ENCODE results near the gene MTO1. TPM values are rescaled to one million over a fixed set of nuclear protein-coding genes. Genes with fewer than 3 reads are reported as not detected.

The MTO1 gene
- total and polyA plus RNA-seq, 12 donors, result 14.0 to 29.9 (median 22.9) TPM

- H3K4me1 ChIP-seq (replicated peaks in 1 of 2), result no peaks in the 10 kb centered on the region
- H3K4me3 ChIP-seq, result no peak overlapping the region
- 91 to 94% (median 92%) methylated on average over 12 of the region's 12 CpGs for WGBS, 4 donors
- peaks cover 0 to 73% of the 10 kb centered on the region in 2 donors for H3K36me3 ChIP-seq (replicated peaks in 1 of 2)
- intact Hi-C loops (cut with DNase I), result no loop called here
- no peaks in the 10 kb centered on the region for H3K27me3 ChIP-seq
- TF ChIP-seq POLR2A (IDR thresholded peaks at IDR 0.05), result no peak
- no peak for TF ChIP-seq CTCF (IDR thresholded peaks at IDR 0.05)
- no peaks in the 10 kb centered on the region for H3K9me3 ChIP-seq (replicated peaks in 1 of 3)
- H3K27ac ChIP-seq, result no peak overlapping the region
- peak in 1 of 7 donors; percentile 47 for DNase-seq
Observed at GRCh38 chr6:73481969-73482368, 20.4 kb downstream of the MTO1 start.

- no peaks in the 10 kb centered on the region for H3K4me1 ChIP-seq (replicated peaks in 1 of 2)
- H3K27me3 ChIP-seq, result no peaks in the 10 kb centered on the region
- 91 to 97% (median 97%) methylated on average over 2 of the region's 2 CpGs for WGBS, 4 donors
- H3K27ac ChIP-seq, result no peak overlapping the region
- intact Hi-C loops (cut with DNase I), result no loop called here
- H3K4me3 ChIP-seq, result no peak overlapping the region
- TF ChIP-seq POLR2A (IDR thresholded peaks at IDR 0.05) (no peak), CTCF (IDR thresholded peaks at IDR 0.05) (no peak)
- peaks cover 0 to 72% of the 10 kb centered on the region in 2 donors for H3K36me3 ChIP-seq (replicated peaks in 1 of 2)
- no peak for DNase-seq
- no peaks in the 10 kb centered on the region for H3K9me3 ChIP-seq (replicated peaks in 1 of 3)
Observed at GRCh38 chr6:73484438-73484837, 22.9 kb downstream of the MTO1 start.

GRCh38 chr6:73487473-73487872 lies 25.9 kb downstream of the MTO1 start:
- TF ChIP-seq POLR2A (IDR thresholded peaks at IDR 0.05) (no peak), CTCF (IDR thresholded peaks at IDR 0.05) (no peak)
- Histone ChIP-seq H3K4me3 (no peak overlapping the region), H3K36me3 (replicated peaks in 1 of 2) (peaks cover 0 to 61% of the 10 kb centered on the region in 2 donors), H3K27me3 (no peaks in the 10 kb centered on the region), H3K9me3 (replicated peaks in 1 of 3) (no peaks in the 10 kb centered on the region), H3K4me1 (replicated peaks in 1 of 2) (no peaks in the 10 kb centered on the region), H3K27ac (no peak overlapping the region)
- DNase-seq, result peak in 1 of 7 donors; percentile 45
- intact Hi-C loops (cut with DNase I), result no loop called here
- 92 to 100% (median 96%) methylated on average over 7 of the region's 7 CpGs for WGBS, 4 donors

- Histone ChIP-seq H3K36me3 (replicated peaks in 1 of 2) (peaks cover 0 to 56% of the 10 kb centered on the region in 2 donors), H3K4me3 (no peak overlapping the region), H3K4me1 (replicated peaks in 1 of 2) (no peaks in the 10 kb centered on the region), H3K9me3 (replicated peaks in 1 of 3) (no peaks in the 10 kb centered on the region), H3K27ac (no peak overlapping the region), H3K27me3 (no peaks in the 10 kb centered on the region)
- intact Hi-C loops (cut with DNase I), result no loop called here
- no peak for DNase-seq
- no peak for TF ChIP-seq POLR2A (IDR thresholded peaks at IDR 0.05)
Observed at GRCh38 chr6:73491377-73491776, 29.8 kb downstream of the MTO1 start.

GRCh38 chr6:73497915-73498314 lies 36.4 kb downstream of the MTO1 start:
- Histone ChIP-seq H3K4me3 (no peak overlapping the region), H3K4me1 (replicated peaks in 1 of 2) (no peaks in the 10 kb centered on the region), H3K36me3 (replicated peaks in 1 of 2) (peaks cover 0 to 68% of the 10 kb centered on the region in 2 donors), H3K27ac (no peak overlapping the region), H3K9me3 (replicated peaks in 1 of 3) (no peaks in the 10 kb centered on the region), H3K27me3 (no peaks in the 10 kb centered on the region)
- DNase-seq, result no peak
- TF ChIP-seq POLR2A (IDR thresholded peaks at IDR 0.05) (no peak), CTCF (IDR thresholded peaks at IDR 0.05) (no peak)
- intact Hi-C loops (cut with DNase I), result no loop called here
- WGBS, 4 donors, result 89 to 98% (median 94%) methylated on average over 3 of the region's 3 CpGs

Data from adrenal gland (tissue), 12 donors.